HepG2 (cell line): ENCODE data around the gene EPDR1. TPM values are rescaled to one million over a fixed set of nuclear protein-coding genes. Genes with fewer than 3 reads are reported as not detected.
A peak's percentile ranks its signal among the peaks of the same experiment; 100 is the strongest.

Source experiments
- JUND ChIP-seq: sonication (generic); formaldehyde crosslinking; IDR thresholded peaks from 2 replicates; pipeline ENCODE4 v1.8.0; 2022; ENCODE audit warnings: mild to moderate bottlenecking, missing genetic modification reagents
- KDM4B ChIP-seq: sonication (generic); formaldehyde crosslinking; IDR thresholded peaks from 2 replicates; pipeline ENCODE4 v1.4.0; 2020; ENCODE audit warnings: missing genetic modification reagents
- MAFK ChIP-seq, 2 experiments: IDR thresholded peaks in 1 of 2; conservative IDR thresholded peaks in 1 of 2; 2 replicates each; pipeline ENCODE4 v1.6.1; 2011; ENCODE audit warnings: improper control_type of control experiment in 2 of 2, low read length in 2 of 2
- PTBP1 ChIP-seq: fragments of 200-400 bp; formaldehyde crosslinking; IDR thresholded peaks from 2 replicates; pipeline ENCODE4 v1.6.1; 2018; ENCODE audit warnings: low read length, low read depth; ENCODE audit not compliant: poor library complexity, severe bottlenecking
- RARA ChIP-seq: IDR thresholded peaks from 2 replicates; pipeline ENCODE4 v1.6.1; 2016; ENCODE audit warnings: missing genetic modification reagents, missing compliant biosample characterization
- ZSCAN25 ChIP-seq: sonication (generic); formaldehyde crosslinking; IDR thresholded peaks from 2 replicates; pipeline ENCODE4 v1.8.0; 2022; ENCODE audit warnings: mild to moderate bottlenecking, missing genetic modification reagents
- polyA plus RNA-seq, 8 experiments: library from polyadenylated mRNA; depleted of rRNA in 3 of 8; stranded (reverse) in 7 of 8; unstranded in 1 of 8; fragments of >200 nt; fragmentation: Illumina TruSeq in 4 of 8; extraction: Trizol in 4 of 8; gene quantifications; 2 replicates each; pipeline versions ENCODE4 v1.2.1 to v1.2.3, GENCODE V29; 2011 to 2016; ENCODE audit warnings: low read depth in 4 of 8, missing spikeins in 1 of 8, mixed read lengths in 1 of 8; ENCODE audit not compliant: insufficient read depth in 1 of 8
- total RNA-seq, 5 experiments: library from RNA; depleted of rRNA; stranded (reverse); fragments of >200 nt; fragmentation: Illumina TruSeq; extraction: Trizol; gene quantifications; 2 replicates each; pipeline ENCODE4 v1.2.3, GENCODE V29; 2016; ENCODE audit warnings: low read depth in 1 of 5
- TF ChIP-seq, protein P1 (sequence below): IDR thresholded peaks from 2 replicates; pipeline ENCODE4 v1.6.1; 2016; ENCODE audit warnings: missing compliant biosample characterization, missing genetic modification reagents, borderline replicate concordance
- TF ChIP-seq, protein P2 (sequence below): sonication (generic); formaldehyde crosslinking; IDR thresholded peaks from 2 replicates; pipeline ENCODE4 v1.5.0; 2020; ENCODE audit warnings: mild to moderate bottlenecking, missing genetic modification reagents
- TF ChIP-seq, protein P3 (sequence below): sonication (generic); formaldehyde crosslinking; conservative IDR thresholded peaks from 2 replicates; pipeline ENCODE4 v1.4.0; 2020; ENCODE audit warnings: missing genetic modification reagents
- TF ChIP-seq, protein P4 (sequence below): sonication (generic); formaldehyde crosslinking; IDR thresholded peaks from 2 replicates; pipeline ENCODE4 v1.4.0; 2020; ENCODE audit warnings: missing genetic modification reagents, borderline replicate concordance
- TF ChIP-seq, protein P5 (sequence below): sonication (generic); formaldehyde crosslinking; IDR thresholded peaks from 2 replicates; pipeline ENCODE4 v1.4.0; 2020; ENCODE audit warnings: mild to moderate bottlenecking, missing genetic modification reagents
- TF ChIP-seq, protein P6 (sequence below): sonication (generic); formaldehyde crosslinking; IDR thresholded peaks from 2 replicates; pipeline ENCODE4 v1.4.0; 2020; ENCODE audit warnings: missing genetic modification reagents
- TF ChIP-seq, protein P7 (sequence below): fragments of 450-650 bp; IDR thresholded peaks from 2 replicates; pipeline ENCODE4 v1.6.1; 2017; ENCODE audit warnings: mild to moderate bottlenecking

The EPDR1 gene
- total and polyA plus RNA-seq, 2 of the 13 experiments (the other 11 are each of a cell fraction or from before 2014, with no cell fraction given), result 38.3 to 50.2 TPM

DNA sequence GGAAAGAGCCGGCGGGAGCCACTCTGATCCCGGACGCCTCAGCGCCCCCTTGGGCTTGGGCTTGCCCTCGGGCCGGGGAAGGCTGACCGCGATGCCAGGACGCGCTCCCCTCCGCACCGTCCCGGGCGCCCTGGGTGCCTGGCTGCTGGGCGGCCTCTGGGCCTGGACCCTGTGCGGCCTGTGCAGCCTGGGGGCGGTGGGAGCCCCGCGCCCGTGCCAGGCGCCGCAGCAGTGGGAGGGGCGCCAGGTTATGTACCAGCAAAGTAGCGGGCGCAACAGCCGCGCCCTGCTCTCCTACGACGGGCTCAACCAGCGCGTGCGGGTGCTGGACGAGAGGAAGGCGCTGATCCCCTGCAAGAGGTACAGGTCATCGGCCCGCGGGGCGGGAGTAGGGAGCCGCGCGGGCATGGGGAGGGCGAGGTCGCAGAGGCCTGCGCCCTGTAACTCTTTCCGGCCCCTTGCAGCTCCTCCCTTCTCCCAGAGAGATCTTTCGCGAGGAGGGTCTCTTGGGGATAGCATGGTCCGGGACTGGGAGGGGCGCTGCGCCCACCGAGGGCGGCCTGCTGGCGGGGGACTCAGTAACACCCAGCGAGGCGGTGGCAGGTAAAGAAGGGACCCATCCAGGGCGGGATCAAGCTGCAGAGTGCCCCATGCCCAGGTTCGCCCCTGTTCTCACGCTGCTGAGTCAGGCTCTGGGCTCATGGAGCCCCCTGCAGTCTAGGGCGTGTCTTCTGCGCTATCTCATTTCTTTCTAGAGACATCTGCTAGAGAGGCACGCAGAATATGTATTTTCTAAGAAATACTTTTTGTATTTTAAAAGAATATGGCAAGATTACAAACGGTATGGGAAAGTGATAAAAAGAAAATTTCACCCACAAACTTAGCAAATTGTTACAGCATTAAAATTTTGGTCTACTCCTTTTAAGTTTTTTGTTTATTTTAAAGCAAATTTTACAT is 687 bp downstream of the EPDR1 start (continued):
- TF ChIP-seq, protein P1, sequence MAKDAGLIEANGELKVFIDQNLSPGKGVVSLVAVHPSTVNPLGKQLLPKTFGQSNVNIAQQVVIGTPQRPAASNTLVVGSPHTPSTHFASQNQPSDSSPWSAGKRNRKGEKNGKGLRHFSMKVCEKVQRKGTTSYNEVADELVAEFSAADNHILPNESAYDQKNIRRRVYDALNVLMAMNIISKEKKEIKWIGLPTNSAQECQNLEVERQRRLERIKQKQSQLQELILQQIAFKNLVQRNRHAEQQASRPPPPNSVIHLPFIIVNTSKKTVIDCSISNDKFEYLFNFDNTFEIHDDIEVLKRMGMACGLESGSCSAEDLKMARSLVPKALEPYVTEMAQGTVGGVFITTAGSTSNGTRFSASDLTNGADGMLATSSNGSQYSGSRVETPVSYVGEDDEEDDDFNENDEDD, result no peak
- TF ChIP-seq RARA (CRISPR knock-in tag) (peak; percentile 38), MAFK (conservative IDR thresholded peaks at IDR 0.05 in 1 of 2, IDR thresholded peaks at IDR 0.05 in 1 of 2; ENCODE audit: low read length in 2 of 2) (peak; percentile 60 to 83), KDM4B (no peak), PTBP1 (no peak), ZSCAN25 (CRISPR knock-in tag) (peak; percentile 59; the same call in 1 of the 2 replicates), JUND (CRISPR knock-in tag) (no peak)
- TF ChIP-seq, protein P2, sequence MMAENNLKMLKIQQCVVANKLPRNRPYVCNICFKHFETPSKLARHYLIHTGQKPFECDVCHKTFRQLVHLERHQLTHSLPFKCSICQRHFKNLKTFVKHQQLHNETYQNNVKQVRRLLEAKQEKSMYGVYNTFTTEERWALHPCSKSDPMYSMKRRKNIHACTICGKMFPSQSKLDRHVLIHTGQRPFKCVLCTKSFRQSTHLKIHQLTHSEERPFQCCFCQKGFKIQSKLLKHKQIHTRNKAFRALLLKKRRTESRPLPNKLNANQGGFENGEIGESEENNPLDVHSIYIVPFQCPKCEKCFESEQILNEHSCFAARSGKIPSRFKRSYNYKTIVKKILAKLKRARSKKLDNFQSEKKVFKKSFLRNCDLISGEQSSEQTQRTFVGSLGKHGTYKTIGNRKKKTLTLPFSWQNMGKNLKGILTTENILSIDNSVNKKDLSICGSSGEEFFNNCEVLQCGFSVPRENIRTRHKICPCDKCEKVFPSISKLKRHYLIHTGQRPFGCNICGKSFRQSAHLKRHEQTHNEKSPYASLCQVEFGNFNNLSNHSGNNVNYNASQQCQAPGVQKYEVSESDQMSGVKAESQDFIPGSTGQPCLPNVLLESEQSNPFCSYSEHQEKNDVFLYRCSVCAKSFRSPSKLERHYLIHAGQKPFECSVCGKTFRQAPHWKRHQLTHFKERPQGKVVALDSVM (CRISPR knock-in tag), result 0 out of 2 replicates have a peak, but pooled peaks have one; percentile 38
- TF ChIP-seq, protein P3, sequence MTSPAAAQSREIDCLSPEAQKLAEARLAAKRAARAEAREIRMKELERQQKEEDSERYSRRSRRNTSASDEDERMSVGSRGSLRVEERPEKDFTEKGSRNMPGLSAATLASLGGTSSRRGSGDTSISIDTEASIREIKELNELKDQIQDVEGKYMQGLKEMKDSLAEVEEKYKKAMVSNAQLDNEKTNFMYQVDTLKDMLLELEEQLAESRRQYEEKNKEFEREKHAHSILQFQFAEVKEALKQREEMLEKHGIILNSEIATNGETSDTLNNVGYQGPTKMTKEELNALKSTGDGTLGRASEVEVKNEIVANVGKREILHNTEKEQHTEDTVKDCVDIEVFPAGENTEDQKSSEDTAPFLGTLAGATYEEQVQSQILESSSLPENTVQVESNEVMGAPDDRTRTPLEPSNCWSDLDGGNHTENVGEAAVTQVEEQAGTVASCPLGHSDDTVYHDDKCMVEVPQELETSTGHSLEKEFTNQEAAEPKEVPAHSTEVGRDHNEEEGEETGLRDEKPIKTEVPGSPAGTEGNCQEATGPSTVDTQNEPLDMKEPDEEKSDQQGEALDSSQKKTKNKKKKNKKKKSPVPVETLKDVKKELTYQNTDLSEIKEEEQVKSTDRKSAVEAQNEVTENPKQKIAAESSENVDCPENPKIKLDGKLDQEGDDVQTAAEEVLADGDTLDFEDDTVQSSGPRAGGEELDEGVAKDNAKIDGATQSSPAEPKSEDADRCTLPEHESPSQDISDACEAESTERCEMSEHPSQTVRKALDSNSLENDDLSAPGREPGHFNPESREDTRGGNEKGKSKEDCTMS (CRISPR knock-in tag), result no peak
- TF ChIP-seq, protein P4, sequence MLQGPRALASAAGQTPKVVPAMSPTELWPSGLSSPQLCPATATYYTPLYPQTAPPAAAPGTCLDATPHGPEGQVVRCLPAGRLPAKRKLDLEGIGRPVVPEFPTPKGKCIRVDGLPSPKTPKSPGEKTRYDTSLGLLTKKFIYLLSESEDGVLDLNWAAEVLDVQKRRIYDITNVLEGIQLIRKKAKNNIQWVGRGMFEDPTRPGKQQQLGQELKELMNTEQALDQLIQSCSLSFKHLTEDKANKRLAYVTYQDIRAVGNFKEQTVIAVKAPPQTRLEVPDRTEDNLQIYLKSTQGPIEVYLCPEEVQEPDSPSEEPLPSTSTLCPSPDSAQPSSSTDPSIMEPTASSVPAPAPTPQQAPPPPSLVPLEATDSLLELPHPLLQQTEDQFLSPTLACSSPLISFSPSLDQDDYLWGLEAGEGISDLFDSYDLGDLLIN (CRISPR knock-in tag), result peak; percentile 79; the same call in 1 of the 2 replicates
- TF ChIP-seq, protein P5, sequence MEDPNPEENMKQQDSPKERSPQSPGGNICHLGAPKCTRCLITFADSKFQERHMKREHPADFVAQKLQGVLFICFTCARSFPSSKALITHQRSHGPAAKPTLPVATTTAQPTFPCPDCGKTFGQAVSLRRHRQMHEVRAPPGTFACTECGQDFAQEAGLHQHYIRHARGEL, result no peak
- TF ChIP-seq, protein P6, sequence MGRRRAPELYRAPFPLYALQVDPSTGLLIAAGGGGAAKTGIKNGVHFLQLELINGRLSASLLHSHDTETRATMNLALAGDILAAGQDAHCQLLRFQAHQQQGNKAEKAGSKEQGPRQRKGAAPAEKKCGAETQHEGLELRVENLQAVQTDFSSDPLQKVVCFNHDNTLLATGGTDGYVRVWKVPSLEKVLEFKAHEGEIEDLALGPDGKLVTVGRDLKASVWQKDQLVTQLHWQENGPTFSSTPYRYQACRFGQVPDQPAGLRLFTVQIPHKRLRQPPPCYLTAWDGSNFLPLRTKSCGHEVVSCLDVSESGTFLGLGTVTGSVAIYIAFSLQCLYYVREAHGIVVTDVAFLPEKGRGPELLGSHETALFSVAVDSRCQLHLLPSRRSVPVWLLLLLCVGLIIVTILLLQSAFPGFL (CRISPR knock-in tag), result no peak
- TF ChIP-seq, protein P7, sequence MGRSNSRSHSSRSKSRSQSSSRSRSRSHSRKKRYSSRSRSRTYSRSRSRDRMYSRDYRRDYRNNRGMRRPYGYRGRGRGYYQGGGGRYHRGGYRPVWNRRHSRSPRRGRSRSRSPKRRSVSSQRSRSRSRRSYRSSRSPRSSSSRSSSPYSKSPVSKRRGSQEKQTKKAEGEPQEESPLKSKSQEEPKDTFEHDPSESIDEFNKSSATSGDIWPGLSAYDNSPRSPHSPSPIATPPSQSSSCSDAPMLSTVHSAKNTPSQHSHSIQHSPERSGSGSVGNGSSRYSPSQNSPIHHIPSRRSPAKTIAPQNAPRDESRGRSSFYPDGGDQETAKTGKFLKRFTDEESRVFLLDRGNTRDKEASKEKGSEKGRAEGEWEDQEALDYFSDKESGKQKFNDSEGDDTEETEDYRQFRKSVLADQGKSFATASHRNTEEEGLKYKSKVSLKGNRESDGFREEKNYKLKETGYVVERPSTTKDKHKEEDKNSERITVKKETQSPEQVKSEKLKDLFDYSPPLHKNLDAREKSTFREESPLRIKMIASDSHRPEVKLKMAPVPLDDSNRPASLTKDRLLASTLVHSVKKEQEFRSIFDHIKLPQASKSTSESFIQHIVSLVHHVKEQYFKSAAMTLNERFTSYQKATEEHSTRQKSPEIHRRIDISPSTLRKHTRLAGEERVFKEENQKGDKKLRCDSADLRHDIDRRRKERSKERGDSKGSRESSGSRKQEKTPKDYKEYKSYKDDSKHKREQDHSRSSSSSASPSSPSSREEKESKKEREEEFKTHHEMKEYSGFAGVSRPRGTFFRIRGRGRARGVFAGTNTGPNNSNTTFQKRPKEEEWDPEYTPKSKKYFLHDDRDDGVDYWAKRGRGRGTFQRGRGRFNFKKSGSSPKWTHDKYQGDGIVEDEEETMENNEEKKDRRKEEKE, result no peak
